CD1c-positive myeloid dendritic cell (primary cell): Measurements from ENCODE around the gene CAMK1G.

Source experiments
- DNase-seq: peaks from one replicate; pipeline ENCODE4 v3.0.0-alpha.2; 2016; ENCODE audit errors: extremely low spot score

CAMK1G gene

DNA sequence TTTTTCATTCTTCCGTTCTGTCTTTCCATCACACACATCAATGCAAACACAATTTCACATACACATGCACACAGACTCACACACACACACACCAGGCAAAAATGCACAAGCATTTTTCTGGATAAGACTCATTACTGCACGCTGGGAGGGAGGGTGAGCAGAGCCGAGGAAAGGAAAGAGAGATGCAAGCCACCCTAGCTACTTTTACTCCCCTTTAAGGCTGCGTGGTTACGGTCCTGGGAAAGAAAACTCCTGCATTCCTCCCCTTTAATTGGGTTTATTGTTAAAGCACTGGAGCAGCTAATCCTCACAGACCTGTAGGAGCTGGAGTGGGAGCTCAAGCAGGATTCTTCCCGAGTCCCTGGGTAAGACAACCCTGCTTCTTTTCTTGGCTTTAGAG, at the start of gene CAMK1G:
Gene CAMK1G, plus strand, starts transcription at position 307 of the 400 bp plus-strand sequence. CDS start 11,270 bp downstream, outside the sequence.
- DNase-seq, result no peak

DNA sequence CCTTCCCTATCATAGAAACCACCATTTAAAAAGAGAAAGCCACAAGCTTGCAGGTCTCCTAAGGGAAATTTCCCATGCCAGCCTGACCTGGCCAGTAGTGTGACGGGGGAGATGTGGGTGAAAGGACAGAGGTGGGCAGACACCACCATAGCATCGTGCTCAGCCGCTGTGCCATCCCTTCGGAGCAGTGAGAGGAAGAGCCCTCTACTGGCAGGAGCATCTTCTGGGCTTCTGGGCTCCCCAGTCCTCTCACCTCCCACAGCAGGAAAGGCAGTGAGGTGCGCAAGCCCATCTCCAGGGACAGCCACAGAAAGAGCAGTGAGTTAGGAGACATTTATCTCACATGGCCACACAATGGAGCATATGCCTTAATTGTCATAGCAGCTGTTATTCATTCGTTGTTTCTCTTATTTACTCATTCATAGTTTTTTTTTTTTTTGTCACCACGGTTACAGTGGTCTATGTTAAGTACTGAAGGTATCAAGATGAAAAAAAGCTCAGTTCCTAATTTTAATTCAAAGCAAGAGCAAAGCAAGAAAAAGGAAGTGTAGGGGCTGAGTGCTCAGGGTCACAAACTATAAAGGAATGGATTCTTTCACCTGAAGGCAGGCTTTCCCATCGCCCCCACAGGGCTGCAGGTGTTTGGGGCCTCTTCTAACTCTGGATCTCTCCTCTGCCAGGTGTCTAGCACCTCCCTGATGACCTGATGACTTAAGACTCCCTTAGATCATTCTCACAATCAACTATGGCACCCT, 48.8 kb upstream of the CAMK1G start:
- no peak for DNase-seq

DNA sequence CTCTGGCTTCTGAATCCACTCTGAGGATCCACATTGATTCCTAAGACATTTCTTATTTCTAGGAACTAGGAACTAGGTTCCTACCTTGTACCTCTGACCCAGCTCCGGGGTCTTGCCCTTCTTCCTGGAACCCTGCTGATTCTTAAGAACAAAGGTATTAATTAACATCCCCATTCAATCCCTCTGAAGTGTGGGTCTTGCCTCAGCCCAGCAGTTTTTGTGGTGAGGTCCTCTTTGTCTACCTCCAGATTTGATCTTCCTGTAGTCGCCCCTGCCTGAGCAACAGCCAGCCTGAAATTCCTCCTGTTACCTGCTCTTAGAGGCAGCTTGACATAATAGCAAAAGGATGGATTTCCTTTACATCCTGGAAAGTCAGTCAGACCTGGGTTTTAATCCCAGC, 46.7 kb upstream of the CAMK1G start:
- no peak for DNase-seq

DNA sequence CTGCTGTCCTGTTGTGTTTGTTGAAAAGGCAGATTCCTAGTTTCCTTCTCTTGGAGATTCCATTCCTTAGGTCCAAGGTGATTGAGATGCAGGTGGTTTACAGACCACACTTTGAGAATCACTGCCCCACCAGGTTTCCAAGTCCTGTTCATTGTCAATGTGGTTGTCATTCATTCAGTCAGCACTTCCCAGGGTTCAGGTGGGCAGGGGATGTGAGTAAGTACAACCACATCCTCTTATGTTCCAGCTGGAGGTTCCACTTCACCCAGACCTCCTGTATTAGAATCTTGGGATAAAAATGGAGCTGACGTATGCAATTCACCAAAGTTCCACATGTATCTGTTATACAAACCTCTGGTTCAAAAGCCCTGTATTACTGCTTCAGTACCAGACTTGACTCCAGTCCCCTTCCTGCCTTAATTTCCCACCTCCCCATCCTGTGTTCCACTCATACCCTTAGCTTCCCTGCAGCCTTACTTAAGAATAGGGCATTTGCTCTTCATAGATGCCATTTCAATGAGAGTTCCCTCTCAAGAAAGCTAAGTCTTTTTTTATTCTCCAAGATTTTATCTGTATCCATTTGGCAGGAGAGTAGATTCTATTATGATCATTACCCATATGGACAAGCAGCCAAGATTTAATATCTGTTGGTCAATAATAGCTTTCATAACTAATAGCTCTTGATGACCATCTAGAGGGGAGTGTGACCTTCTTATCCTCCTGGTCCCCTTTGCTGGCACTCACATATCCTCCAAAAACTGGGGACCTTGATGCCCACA, 46.0 kb upstream of the CAMK1G start:
- no peak for DNase-seq

DNA sequence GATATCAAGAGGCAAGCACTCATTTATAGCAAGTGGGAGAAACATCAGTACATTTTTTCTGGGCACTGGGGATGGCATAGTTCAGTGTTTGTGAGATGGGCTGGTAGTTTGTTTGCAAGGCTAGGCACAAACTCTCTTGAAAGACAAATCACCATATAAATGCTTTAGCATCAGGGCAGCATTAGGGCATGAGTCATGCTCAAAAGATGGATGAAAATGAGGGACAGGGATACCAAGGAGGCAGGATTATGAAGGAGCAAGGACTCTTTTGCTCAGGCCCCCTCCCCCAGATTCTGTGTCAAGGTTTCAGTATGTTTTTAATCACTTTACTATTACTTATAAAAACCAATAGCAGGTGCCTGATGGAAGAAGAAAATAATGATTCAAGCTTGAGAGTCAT, 43.9 kb upstream of the CAMK1G start:
- DNase-seq, result no peak

DNA sequence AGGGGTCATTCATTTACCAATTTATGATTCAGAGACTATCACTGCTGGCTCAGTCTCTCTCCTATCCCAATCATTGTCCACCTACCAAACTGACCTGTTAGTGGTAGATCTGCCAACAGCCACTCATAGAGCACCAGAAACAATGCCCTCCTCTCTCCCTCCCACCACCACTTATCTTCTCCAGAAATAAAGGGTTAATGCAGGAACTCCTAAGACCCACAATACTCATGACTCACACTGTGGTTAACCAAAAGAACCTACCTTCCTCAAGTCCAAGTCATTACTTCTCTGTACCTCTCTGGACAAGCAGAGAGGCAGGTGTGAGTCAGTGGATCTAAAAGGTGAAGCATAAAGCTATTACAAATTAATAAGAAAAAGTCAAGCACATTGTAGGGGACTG, 40.9 kb upstream of the CAMK1G start:
- no peak for DNase-seq

DNA sequence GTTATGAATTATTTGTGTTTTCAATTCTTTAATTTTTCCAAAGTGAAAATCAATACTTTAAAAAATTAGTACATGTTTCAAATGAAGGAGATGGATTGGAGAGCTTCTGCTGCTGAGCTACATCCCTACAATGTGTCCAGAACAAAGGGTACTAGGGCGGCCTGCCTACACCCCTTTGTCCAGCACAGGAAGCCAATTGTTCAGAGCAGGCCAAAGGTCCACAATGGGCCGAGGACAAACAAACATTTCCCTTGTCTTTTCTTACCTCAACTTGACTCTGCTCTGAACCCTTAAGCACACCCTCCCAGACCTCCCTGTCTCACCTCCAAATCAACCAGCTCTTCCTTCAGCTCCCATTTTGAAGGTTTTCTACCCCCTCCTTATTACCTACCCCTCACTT, 39.4 kb upstream of the CAMK1G start:
- DNase-seq, result no peak

DNA sequence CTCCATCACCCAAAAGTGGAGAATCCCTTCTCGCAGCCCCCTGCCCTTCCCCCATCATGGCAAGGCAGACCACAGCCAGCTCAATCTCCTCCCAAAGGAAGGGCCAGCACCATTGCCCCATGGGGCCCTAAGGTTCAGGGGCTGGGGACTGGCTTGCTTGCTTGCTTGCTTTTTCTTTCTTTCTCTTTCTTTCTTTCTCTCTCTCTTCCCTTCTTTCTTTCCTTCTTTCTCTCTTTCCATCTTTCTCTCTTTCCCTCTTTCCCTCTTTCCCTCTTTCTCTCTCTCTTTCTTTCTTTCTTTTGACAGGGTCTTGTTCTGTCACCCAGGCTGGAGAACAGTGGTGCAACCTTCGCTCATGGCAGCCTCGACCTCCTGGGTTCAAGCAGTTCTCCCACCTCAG, 38.1 kb upstream of the CAMK1G start:
- no peak for DNase-seq

DNA sequence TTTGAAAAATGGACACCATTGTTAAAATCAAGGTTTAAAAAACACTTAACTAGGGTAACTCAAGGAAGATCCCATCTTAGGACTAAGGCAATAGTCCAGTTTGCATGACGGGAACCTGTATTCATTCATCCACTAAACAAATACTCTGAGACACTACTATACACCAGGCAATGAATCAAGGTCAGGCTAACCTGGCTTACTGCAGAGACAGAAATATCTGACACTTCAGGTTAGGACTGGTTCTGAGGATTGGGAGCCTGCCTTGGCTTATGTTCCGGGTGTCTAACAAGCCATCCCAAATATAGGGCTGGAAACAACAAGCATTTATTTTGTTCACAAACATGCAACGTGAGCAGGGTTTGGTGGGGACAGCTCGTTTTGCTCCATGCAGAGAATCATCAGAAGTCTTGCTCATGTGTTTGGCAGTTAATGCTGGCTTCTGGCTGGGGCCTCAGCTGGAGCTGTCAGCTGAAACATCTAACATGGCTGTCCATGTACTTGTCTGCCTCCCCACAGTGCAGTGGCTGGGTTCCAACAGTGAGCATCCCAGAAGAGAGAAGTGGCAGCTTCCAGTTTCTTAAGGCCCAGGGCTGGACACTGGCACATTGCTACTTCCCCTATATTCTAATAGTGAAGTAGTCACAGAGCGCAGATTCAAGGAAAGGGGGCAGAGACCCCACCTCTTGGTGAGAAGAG, 37.0 kb upstream of the CAMK1G start:
- no peak for DNase-seq

DNA sequence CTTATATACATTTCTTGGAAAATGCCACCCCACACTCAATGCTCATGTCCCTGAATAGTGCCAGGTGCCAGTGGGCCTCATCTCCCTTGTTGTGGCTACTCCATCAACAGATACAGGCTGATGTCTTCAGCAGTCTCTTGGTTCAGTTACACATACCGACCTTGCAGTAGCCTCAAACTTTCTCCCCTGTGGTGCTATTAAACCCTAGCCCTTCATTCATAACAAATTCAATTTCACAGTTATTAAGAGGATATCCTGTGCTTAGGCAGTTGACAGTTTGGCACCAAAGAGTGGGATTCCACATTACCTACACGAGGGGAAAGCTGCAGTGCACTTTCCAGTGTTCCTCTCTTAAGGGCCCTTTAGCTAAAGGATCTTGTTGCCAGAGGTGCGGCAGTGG, 35.9 kb upstream of the CAMK1G start:
- no peak for DNase-seq

DNA sequence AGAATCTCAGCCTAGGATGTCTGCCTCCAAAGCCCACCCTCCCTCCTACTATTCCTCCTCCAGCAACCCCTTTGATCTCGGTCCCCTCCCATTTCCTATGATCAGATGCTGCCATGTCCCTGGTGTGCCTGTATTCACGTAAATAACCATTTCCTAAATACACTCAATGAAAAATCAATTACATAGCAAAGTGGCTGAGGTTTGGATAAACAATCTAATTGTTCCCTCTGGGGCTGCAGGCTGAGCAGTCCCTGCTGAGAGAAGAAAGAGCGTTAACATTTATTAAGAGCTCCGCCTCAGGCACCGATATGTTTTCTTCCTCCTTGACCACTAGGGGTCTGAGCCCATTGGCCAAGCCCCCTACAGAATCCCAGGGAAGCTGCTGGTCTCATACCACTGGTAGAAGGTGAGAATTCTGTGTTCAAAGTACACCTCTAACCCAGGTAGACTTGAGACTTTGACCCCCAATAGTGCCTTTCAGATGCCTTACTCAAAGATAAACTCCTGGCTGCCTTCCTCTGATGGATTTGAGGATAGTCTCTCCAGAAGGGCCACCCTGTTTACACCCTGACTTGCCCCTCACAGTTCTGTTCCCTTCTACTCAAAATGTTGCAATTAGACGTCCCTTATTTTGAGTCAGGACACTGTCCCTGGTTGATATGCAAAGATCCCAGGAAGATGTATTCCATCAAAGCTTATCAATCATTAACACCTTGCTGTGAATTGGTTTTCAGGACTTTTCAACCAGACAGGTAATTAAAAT, 33.9 kb upstream of the CAMK1G start:
- no peak for DNase-seq

DNA sequence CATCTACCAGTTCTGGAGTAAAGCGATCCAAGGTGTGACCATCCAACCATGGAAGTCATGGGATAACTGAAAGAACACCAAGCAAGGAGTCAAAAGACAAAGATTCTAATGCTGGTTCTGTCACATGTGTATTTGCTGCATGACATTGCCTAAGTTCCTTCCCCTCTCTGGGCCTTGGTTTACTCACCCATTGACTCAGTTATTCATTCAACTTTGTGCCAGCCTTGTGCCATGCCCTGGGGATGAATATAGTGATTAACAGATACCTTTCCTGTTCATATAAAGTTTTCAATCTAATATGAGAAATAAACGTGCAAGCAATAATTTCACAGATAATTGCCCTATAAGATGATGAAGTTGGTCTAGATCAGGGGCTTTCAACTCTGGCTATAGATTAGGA, 33.0 kb upstream of the CAMK1G start:
- DNase-seq, result no peak

DNA sequence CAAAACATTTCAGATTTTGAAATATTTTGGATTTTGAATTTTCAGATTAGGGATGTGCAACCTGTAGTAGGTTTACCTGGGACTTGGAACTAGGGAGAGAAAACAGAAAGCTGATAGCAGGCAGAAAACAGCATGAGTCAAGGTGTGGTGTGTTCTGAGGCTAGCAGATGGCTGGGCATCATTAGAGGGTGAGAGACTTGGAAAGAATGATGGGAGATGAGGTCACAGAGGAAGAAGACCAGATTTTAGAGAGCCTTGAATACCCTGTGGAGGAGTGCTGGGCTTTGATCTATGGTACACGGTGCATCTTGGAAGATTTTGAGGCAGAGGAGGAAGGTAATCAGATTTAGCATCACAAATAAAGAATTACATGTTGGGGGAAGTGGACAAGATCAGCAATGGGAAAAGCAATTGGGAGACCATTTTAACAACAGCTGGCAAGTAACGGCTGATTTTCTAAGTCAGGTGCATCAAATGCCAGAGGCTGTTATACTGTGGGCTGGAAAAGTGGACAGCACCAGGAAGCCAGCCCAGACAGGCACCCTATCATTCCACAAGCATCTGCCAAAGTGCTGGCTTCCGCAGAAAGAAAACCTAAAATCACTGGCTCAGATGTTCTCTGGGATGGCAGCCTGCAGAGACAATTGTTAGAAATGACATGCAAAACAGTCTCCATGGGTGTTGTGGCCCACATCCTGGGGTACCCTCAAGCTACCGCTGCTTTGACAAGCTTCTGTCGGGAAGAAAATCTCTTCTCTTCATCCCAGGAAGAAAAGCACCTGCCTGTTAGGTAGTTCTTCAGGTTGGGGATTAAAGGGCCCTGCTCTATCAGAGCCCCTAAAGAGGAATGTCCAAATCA, 30.9 kb upstream of the CAMK1G start:
- no peak for DNase-seq

DNA sequence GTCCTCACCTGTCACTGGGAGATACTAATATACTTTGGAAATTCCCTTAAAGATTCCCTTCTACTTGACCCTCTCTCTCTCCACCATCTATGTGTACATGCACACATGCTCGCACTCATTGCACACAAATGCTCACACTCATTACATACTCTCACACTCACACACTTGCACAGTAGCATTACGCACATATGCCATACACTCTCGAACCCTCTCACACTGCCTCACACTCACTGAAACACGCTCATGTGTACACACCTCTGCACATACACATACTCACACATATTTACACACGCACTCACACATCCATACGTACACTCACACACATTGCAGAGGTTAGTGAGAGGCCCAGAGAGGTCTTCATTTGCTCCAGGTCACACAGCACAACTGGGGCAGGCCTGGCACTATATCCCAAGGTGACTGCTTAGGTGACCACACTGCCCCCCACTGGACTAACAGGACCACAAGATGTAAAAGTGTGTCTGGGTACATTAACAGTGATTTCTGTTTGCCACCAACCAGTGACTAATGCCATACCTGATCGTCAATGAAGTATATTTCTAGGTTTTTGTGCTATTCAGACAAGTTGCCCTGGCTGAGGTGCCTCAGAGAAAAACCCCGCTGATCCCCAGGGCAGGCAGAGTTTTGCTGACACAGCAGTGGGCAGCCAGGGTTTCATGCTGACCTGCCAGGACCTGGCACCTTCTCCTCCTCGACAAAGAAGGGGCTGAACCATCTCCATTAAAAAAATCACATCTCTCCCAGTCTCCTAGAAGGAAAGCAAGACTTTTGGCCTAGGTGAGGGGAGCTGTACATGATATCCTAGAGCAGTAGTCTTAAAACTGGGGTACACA, 28.5 kb upstream of the CAMK1G start:
- no peak for DNase-seq

DNA sequence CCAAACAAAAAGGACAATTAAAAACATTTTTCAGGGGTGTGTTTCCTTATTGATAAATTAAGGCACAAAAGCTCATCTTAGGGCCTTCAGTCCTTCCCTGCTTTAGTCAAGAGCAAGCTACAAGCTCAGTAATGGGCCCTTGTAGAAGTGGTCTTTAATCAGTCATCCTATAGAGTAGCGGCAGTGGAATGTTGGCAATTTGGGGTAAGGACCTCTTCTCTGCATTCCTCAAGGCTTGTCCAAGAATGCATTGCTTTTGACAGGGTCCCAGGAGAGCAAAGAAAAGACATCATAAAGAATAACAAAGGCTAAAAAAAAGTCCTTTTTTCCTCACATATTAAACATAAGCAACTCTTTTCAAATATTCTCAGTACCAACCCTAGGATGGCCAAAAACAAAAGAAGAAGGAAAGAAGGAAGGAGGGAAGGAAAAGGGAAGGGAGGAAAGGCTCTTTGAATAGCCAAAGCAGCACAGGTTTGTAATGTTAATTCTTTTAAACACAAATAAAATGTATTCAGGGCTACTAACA, 27.3 kb upstream of the CAMK1G start:
- no peak for DNase-seq

DNA sequence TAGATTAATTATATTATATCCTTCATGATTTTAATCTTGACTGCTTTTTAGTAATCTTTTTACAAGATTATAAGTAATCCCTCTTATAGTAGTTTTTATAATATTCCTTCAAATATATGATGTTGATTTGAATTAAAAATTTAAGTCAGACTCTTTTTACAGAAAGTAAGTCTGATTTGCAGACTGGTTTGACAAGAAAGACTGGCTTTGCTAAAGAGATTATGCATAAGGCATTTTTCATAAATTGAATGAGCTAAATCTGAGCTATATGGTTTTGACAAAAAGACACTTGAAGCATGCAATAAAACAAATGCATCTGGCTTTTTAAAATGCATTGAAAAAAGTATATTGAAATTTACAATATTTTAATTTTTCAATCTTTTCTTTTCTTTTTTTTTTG, 26.3 kb upstream of the CAMK1G start:
- no peak for DNase-seq

DNA sequence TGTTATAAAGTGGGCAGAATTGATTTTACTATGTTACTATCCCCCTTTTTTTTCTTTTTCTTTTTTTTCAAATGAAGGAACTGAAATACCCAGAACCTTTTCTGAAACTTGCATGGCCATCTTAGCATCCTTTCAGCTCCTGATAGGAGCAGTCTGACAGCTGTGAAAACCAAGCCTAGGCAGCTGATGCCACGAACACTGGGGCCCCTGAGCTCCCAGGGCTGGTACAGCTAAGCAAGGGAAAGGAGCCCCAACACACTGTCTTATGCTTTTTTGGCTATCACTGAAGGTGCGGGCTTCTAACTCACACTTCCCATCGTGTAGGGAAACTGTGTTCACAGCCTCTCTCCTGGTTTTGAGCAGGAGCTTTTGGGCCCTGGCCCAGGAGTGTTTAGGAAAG, 23.0 kb upstream of the CAMK1G start:
- DNase-seq, result no peak

DNA sequence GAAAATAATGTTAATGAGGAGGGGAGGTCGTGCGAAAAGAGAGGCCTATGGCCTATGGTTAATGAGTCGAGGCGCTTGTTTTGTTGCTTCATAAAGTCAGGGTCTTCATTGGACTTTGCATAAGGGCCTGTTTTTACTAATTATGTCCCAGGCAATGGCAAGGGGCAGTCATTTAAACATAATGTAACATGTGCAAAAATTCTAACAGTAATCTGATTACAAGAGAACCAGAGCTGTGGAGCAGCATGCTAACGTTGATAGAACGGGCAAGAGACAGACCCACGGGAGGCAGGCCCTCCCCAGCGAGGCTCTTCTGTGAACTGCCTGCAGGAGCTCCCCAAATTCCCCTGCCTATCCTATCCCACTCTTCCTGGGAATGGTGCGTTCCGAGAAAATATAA, 22.6 kb upstream of the CAMK1G start:
- no peak for DNase-seq

DNA sequence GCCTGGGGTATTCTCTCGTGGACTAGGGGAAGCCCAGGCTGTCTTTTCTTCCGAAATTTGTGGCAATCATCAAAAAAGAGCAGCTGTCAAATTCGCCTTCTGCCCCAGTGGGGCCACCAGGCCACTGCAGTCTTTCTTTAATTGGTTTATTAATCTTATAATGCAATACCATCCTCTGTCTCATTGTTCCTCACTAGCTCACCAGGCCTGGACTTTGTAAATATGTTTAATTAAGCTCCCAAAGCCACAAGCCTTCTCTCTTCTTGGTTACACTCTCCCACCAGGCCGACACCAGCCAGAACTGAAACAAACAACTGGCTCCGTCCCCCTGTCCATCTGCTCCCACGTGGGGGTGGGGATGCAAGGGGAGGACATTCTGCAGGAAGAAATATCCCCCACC, 22.0 kb upstream of the CAMK1G start:
- no peak for DNase-seq

DNA sequence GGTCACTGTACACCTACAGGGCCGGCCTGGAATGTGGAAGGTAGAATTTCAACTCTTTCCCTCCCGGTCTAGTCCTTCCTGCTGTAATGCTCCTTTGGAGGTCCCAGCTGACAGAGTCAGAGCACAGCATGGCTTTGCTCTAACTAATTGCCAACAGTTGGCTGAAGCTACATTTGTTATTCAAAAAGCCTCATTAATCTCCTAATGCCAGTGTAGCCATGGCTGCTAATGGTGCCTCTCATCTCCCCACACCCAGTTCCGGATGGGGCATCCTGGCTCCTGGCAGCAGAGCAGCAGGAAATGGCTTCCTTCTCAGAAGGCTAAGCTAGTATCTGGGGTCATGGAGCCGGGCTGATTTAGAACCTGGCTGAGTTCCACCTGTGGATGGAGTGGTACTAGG, 18.7 kb upstream of the CAMK1G start:
- DNase-seq, result no peak
